GM19372 (cell line): ENCODE data around the gene TAS2R46.
"Not testable (repeated sequence)": the region's sequence is repeated elsewhere in the genome, so short reads cannot be mapped to it uniquely, and the experiment has no call there.

Experiments
- ATAC-seq: cut with Tn5 transposase; IDR thresholded peaks from one replicate; pipeline ENCODE4 v1.9.1; 2021; ENCODE audit warnings: mild to moderate bottlenecking, low read depth, moderate library complexity; ENCODE audit not compliant: unreplicated experiment

The TAS2R46 gene

DNA sequence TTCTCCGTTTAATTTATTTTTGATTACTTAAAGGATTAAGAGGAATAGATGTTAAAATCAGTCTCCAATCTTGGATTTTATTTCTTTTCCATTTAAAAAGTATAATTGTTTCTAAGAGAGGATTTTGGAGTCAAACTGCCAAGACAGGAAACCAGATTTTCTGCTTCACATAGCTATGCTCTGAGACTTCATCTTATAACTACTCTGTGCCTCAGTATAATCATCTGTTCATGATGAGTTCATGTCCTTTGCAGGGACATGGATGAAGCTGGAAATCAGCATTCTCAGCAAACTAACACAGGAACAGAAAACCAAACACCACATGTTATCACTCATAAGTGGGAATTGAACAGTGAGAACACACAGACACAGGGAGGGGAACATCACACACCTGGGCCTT lies 21.9 kb downstream of the TAS2R46 start:
- no peak for ATAC-seq

DNA sequence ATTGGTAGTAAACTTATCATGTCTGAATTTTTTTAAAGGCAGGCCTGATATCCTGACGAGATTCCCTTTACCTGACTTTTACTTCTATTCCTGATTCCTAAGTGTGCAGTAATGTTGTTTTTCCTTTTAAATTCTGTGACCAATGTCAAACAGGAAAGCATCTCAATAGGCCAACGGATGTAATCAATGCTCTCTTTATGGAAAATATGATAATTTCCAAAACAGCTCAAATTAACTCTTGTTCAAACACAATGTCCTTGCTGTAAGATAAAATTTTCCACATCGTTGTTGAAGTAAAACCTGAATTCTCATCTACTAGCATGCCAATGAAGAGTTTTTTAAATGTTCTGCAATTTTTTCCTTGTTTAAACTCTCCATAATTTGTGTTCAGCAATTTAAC lies 22.9 kb downstream of the TAS2R46 start:
- no peak for ATAC-seq

DNA sequence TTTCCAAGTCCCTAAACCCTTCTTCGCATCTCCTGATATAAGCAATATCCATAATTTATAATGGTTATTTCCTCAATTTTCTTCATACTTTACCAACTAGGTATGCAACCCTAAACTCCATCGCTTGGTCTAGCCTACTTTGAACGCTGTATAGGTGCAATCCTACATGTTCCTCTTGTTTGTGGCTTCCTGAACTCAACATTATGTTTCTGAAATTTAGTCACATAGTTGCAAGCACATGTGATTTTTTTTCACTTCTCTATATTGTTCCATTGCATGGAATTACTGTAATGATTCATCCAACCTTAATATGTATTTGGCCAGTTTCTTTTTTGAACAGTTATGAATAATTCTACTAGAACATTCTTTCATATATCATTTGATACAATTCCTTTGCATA lies 28.1 kb downstream of the TAS2R46 start:
- ATAC-seq, result not testable (repeated sequence)

DNA sequence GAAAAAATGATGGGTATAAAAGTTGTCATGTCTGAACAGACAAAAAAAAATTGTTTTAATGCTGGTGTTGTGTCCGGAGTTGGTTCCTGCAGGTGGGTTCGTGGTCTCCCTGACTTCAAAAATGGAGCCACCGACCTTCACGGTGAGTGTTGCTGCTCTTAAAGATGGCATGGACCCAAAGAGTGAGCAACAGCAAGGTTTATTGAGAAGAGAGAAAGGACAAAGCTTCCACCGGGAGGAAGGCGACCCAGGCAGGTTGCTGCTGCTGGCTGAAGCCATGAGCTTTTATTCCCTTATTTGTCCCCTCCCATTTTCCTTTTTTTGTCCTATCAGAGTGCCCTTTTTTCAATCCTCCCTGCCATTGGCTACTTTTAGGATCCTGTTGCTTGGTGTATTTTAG lies 30.8 kb downstream of the TAS2R46 start, which contains the start of gene TAS2R31:
TAS2R31 (minus strand) TSS at position 101 of the 400 bp plus-strand sequence; CDS start at position 29, 72 bp downstream.
- ATAC-seq, result no peak

DNA sequence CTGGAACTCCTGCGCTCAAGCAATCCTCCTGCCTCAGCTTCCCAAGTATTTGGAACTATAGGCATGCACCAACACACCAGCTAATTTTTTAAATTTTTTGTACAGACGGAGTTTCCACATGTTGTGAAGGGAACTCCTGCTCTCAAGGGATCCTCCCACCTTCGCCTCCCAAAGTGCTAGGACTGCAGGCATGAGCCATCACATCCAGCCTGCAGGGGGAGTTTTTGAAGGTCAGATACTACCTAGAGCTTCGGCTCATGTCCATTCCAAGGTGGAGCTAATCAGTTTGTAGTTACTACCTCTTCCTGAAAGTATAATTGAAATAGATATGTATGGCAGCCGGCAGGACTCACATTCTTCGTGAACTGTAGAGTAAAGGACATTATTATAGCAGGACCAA lies 36.0 kb downstream of the TAS2R46 start:
- no peak for ATAC-seq

DNA sequence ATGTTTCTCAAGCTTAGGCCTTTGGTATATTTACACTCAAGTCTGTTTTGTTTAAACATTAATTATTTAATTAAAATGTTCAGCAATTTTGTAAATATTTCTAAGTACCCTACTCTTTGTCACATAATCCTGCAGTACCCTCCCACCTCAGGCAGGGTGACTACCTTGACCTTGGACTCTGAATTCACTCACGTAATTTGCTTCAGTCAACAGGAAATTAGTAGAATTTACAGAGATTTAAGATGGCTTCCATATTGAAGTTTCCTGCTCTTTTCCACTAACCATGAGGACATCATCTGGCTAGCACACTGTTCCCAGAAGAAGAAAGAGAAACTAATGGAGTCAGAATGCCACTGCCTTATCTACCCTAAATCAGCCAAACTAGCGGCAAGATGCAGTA lies 38.7 kb downstream of the TAS2R46 start:
- no peak for ATAC-seq

DNA sequence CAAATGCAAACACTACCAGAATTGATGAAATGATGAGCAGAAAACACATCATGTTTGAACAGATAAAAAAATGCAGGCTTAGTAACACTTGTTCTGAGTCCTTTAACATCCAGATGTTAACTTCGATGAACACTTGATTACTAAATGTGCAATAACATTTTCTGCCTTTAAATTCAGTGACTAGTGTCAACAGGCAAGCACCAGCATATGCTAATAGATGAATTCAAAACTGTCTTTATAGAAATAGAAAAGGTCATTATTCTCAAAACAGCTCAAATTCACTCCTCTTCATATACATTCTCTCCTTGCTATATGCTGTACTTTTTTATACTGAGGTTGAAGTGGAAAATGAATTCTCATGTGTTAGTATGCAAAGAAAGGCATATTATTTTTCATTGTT lies 39.6 kb downstream of the TAS2R46 start, which contains the start of gene TAS2R19:
TAS2R19 (minus strand) TSS at position 101 of the 400 bp plus-strand sequence; CDS start at position 52, 49 bp downstream.
- no peak for ATAC-seq

DNA sequence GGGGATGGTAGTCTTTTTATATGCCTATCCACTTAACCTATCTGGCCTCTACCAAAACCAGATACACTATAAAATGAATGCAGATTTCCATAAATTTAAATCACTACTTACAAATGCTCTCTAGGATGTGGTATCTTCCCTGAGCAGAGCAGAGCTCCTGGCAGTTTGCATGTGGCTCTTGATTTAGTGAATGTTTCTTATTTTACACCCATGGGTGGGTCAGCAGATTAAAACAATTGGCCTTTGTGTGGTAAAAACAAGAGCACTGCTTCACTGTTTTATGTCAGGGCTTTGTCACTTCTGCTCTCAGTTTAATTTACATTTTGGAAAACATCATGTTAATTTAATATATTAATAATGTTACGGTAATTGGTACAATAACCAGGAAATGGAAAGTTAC lies 45.2 kb downstream of the TAS2R46 start:
- ATAC-seq, result no peak

DNA sequence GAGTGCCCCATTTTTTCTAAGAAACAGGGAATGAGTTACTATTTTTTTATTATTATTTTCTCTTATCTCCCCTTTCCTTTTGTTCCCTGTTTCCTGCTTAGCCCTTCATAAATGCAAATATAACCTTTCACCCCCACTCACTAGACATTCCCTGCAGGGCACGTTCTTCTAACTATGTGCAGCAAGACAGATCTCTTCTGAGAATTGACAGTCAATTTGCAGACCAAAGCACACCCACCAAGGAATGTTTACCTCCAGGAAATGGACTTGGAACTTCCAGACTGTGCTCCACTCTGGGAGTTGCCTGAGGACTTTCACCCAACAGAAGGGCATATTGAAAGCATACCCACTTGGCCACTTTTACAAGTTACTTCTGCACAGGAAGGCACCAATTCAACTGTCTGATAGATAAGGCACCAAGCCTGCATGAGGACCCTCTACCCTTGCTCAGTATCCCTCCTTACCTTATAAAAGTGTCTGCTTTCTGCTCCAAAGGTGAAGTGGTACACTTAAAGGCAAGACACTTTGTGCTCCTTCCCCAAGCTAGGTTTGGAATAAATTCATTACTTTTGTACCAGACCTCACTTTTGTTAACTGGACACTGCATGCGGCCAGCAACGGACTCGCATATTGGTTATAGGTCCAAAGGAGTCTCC lies 46.2 kb downstream of the TAS2R46 start:
- no peak for ATAC-seq

DNA sequence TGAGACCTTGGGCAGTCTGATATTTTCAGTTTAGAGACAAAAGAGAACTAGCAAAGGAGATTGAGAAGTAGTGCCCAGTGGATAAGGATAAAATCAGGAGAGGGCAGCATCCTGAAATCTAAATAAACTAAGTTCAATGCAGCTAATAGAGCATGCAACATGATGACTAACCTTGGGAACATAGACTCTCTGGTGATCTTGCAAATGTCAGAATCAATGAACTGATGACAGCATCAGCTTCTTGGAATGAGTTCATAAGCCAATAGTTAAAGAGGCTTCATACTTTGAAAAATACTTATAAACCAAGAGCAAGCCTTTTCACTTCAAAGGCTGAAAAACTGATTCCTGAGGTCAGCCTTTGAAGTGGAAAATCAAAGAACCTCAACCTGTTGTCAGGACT lies 47.9 kb downstream of the TAS2R46 start:
- no peak for ATAC-seq
